Panc1 (cell line): ENCODE results near the gene C9orf85. TPM values are rescaled to one million over a fixed set of nuclear protein-coding genes. Genes with fewer than 3 reads are reported as not detected.

ENCODE experiments used
- ATAC-seq: fragments of 200-7000 bp; cut with Tn5 transposase; 2 replicates; pipeline ENCODE4 v1.9.1; 2020; ENCODE audit warnings: mild to moderate bottlenecking, moderate library complexity
- BruUV-seq: library from RNA; stranded (reverse); fragments of 400-500 nt; replicated peaks from 2 replicates; lab custom pipeline; 2021; lab: Mats Ljungman, UMichigan
- CTCF ChIA-PET: fragments of 300-600 bp; sonication (Branson Sonifier 250); formaldehyde crosslinking; loops from one replicate; lab custom pipeline; 2022; ENCODE audit warnings: antibody characterized with exemption; lab: Charles Lee
- POLR2A ChIA-PET: fragments of 300-600 bp; sonication (Branson Sonifier 250); formaldehyde crosslinking; loops from one replicate; lab custom pipeline; 2022; ENCODE audit warnings: antibody characterized with exemption; lab: Charles Lee
- DNase-seq: peaks from one replicate; pipeline ENCODE4 v3.0.0-alpha.2; 2010; ENCODE audit warnings: low read depth, low spot score
- H3K27ac ChIP-seq: 2 replicates; pipeline ENCODE4 v1.5.1; 2011; ENCODE audit warnings: mild to moderate bottlenecking, low read length, inconsistent platforms
- H3K27me3 ChIP-seq: fragments of 200-500 bp; sonication (Bioruptor generic); 2 replicates; pipeline ENCODE4 v1.6.0; 2014; ENCODE audit warnings: low read length, inconsistent platforms; ENCODE audit not compliant: control insufficient read depth, insufficient read depth
- H3K36me3 ChIP-seq: fragments of 200-500 bp; sonication (Bioruptor generic); 2 replicates; pipeline ENCODE4 v1.5.1; 2014; ENCODE audit warnings: inconsistent platforms, mild to moderate bottlenecking, low read length, moderate library complexity; ENCODE audit not compliant: control insufficient read depth, insufficient read depth
- H3K4me1 ChIP-seq: 2 replicates; pipeline ENCODE4 v1.5.1; 2011; ENCODE audit warnings: inconsistent platforms, mild to moderate bottlenecking, low read length, moderate library complexity; ENCODE audit not compliant: control insufficient read depth, insufficient read depth
- H3K4me3 ChIP-seq, 2 experiments: 2 replicates each; pipeline ENCODE4 v1.5.1; 2011 to 2012; ENCODE audit warnings: low read depth in 2 of 2, low read length in 2 of 2, mild to moderate bottlenecking in 2 of 2, inconsistent platforms in 1 of 2, moderate library complexity in 1 of 2
- H3K9me3 ChIP-seq: fragments of 200-500 bp; sonication (Bioruptor generic); 2 replicates; pipeline ENCODE4 v1.5.1; 2014; ENCODE audit warnings: low read depth, mild to moderate bottlenecking, inconsistent platforms, low read length, moderate library complexity; ENCODE audit not compliant: control insufficient read depth, insufficient read depth
- POLR2AphosphoS5 ChIP-seq: IDR thresholded peaks from 2 replicates; pipeline ENCODE4 v1.6.1; 2012; ENCODE audit warnings: mild to moderate bottlenecking, low read depth, low read length, moderate library complexity
- SIN3A ChIP-seq: IDR thresholded peaks from 2 replicates; pipeline ENCODE4 v1.6.1; 2012; ENCODE audit warnings: low read depth, mild to moderate bottlenecking, low read length, moderate library complexity, borderline replicate concordance; ENCODE audit not compliant: insufficient read depth
- TCF7L2 ChIP-seq: IDR thresholded peaks from 2 replicates; pipeline ENCODE4 v1.6.1; 2011; ENCODE audit warnings: mild to moderate bottlenecking, low read depth, low read length, inconsistent platforms
- in situ Hi-C: cut with HindIII; loops from 2 replicates; pipeline ENCODE4 v1.10.0; 2016; ENCODE audit warnings: low sequenced_read_pairs, low pct_unique_long_range_greater_than_20kb
- intact Hi-C: fragments of 100-400 bp; cut with micrococcal nuclease; formaldehyde crosslinking; loops from one replicate; pipeline ENCODE4 v1.10.0; 2022; ENCODE audit not compliant: unreplicated experiment
- total RNA-seq: library from RNA; stranded (reverse); gene quantifications from one replicate; pipeline ENCODE4 v1.2.1, GENCODE V29; 2021; ENCODE audit not compliant: unreplicated experiment
- TF ChIP-seq, protein P1 (sequence below): fragments of 450-650 bp; IDR thresholded peaks from 2 replicates; pipeline ENCODE4 v1.5.1; 2017; ENCODE audit warnings: mild to moderate bottlenecking
- TF ChIP-seq, protein P2 (sequence below), 2 experiments: IDR thresholded peaks; 2 replicates each; pipeline ENCODE4 v1.6.1; 2011 to 2012; ENCODE audit warnings: low read depth in 2 of 2, control low read depth in 1 of 2, low read length in 1 of 2, mild to moderate bottlenecking in 1 of 2, moderate library complexity in 1 of 2; ENCODE audit not compliant: insufficient read depth in 1 of 2

C9orf85 gene
- total RNA-seq, 1 experiment from 2014 or later = 8.0 TPM

DNA sequence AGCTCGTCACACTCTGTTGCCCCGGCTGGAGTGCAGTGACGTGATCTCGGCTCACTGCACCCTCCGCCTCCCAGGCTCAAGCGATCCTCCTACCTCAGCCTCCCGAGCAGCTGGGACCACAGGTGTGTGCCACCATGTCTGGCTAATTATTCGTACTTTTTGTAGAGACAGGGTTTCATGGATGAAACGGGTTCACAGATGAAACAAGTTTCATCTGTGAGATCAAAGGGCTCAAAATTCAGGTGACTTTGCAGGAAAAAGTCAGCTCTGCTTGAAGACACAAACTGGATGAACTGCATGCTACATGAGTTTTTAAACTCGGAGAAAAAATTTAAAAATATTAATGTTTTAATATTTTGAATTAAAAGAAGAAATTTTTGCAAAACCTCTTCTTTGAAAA is 24.9 kb upstream of the C9orf85 start:
- no peaks in the 10 kb centered on the region; the same call in 1 of the 2 replicates for H3K4me1 ChIP-seq
- H3K36me3 ChIP-seq = no peaks in the 10 kb centered on the region
- peaks cover 5% of the 10 kb centered on the region; the same call in 1 of the 2 replicates for H3K9me3 ChIP-seq
- in situ Hi-C loops = no loop called here
- H3K27ac ChIP-seq = no peak overlapping the region
- DNase-seq = no peak
- TF ChIP-seq, protein P1, sequence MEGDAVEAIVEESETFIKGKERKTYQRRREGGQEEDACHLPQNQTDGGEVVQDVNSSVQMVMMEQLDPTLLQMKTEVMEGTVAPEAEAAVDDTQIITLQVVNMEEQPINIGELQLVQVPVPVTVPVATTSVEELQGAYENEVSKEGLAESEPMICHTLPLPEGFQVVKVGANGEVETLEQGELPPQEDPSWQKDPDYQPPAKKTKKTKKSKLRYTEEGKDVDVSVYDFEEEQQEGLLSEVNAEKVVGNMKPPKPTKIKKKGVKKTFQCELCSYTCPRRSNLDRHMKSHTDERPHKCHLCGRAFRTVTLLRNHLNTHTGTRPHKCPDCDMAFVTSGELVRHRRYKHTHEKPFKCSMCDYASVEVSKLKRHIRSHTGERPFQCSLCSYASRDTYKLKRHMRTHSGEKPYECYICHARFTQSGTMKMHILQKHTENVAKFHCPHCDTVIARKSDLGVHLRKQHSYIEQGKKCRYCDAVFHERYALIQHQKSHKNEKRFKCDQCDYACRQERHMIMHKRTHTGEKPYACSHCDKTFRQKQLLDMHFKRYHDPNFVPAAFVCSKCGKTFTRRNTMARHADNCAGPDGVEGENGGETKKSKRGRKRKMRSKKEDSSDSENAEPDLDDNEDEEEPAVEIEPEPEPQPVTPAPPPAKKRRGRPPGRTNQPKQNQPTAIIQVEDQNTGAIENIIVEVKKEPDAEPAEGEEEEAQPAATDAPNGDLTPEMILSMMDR = no peak
- TF ChIP-seq TCF7L2 = no peak
- TF ChIP-seq, protein P2, sequence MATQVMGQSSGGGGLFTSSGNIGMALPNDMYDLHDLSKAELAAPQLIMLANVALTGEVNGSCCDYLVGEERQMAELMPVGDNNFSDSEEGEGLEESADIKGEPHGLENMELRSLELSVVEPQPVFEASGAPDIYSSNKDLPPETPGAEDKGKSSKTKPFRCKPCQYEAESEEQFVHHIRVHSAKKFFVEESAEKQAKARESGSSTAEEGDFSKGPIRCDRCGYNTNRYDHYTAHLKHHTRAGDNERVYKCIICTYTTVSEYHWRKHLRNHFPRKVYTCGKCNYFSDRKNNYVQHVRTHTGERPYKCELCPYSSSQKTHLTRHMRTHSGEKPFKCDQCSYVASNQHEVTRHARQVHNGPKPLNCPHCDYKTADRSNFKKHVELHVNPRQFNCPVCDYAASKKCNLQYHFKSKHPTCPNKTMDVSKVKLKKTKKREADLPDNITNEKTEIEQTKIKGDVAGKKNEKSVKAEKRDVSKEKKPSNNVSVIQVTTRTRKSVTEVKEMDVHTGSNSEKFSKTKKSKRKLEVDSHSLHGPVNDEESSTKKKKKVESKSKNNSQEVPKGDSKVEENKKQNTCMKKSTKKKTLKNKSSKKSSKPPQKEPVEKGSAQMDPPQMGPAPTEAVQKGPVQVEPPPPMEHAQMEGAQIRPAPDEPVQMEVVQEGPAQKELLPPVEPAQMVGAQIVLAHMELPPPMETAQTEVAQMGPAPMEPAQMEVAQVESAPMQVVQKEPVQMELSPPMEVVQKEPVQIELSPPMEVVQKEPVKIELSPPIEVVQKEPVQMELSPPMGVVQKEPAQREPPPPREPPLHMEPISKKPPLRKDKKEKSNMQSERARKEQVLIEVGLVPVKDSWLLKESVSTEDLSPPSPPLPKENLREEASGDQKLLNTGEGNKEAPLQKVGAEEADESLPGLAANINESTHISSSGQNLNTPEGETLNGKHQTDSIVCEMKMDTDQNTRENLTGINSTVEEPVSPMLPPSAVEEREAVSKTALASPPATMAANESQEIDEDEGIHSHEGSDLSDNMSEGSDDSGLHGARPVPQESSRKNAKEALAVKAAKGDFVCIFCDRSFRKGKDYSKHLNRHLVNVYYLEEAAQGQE (IDR thresholded peaks at IDR 0.05; ENCODE audit: insufficient read depth in 1 of 2, low read depth in 2 of 2, low read length in 1 of 2) = no peak
- no peak for TF ChIP-seq POLR2AphosphoS5
- H3K4me3 ChIP-seq = no peak overlapping the region
- CTCF ChIA-PET = no interaction called here
- intact Hi-C loops = no loop called here
- H3K27me3 ChIP-seq = no peaks in the 10 kb centered on the region
- no peak for ATAC-seq
- POLR2A ChIA-PET = no interaction called here
- no TSS peak for BruUV-seq

DNA sequence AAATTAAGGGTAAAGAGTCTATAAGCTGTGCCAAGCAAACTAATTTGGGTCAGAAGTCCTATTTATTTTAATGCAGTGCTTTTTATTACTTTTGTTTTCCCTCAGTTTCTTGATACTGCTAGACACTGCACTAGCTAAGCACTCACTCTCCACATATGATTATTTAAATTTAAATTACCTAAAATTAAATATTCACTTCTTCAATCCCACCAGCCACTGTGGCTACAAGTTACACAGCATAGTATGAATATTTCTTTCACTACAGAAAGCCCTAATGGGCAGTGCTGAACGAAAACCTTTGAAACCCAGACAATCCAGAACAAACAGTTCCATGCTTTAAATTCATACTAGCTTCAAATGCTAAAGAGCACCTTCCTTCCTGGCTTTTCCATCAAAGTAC is 24.1 kb upstream of the C9orf85 start:
- BruUV-seq = no TSS peak
- ChIA-PET POLR2A (no interaction called here), CTCF (no interaction called here)
- DNase-seq = no peak
- ATAC-seq = no peak
- H3K4me1 ChIP-seq = no peaks in the 10 kb centered on the region; the same call in 1 of the 2 replicates
- no peaks in the 10 kb centered on the region for H3K27me3 ChIP-seq
- no peaks in the 10 kb centered on the region for H3K36me3 ChIP-seq
- intact Hi-C loops = no loop called here
- in situ Hi-C loops = no loop called here
- no peak for TF ChIP-seq POLR2AphosphoS5
- TF ChIP-seq, protein P2 (IDR thresholded peaks at IDR 0.05; ENCODE audit: insufficient read depth in 1 of 2, low read depth in 2 of 2, low read length in 1 of 2) = no peak
- no peak for TF ChIP-seq TCF7L2
- TF ChIP-seq SIN3A = no peak
- TF ChIP-seq, protein P1 = no peak
- H3K27ac ChIP-seq = no peak overlapping the region
- H3K4me3 ChIP-seq = no peak overlapping the region
- H3K9me3 ChIP-seq = peaks cover 5% of the 10 kb centered on the region; the same call in 1 of the 2 replicates
